Neural cell (in vitro differentiated cells): ENCODE results near the gene ERLIN1.

ENCODE experiments used
- EP300 ChIP-seq: fragments of 450-650 bp; conservative IDR thresholded peaks from 2 replicates; pipeline ENCODE4 v1.6.1; 2014; ENCODE audit warnings: antibody characterized with exemption, mild to moderate bottlenecking, moderate library complexity; ENCODE audit not compliant: poor library complexity, severe bottlenecking
- EZH2 ChIP-seq: fragments of 200-600, 300-800 bp; shearing (Covaris generic), sonication (generic); IDR thresholded peaks from 2 replicates; pipeline ENCODE4 v1.6.1; 2014; ENCODE audit warnings: antibody characterized with exemption, low read length, borderline replicate concordance, mild to moderate bottlenecking; ENCODE audit not compliant: insufficient read depth, poor library complexity, severe bottlenecking
- POLR2AphosphoS5 ChIP-seq: IDR thresholded peaks from 2 replicates; pipeline ENCODE4 v1.6.1; 2012
- TAF1 ChIP-seq: IDR thresholded peaks from 2 replicates; pipeline ENCODE4 v1.6.1; 2012; ENCODE audit warnings: low read depth
- TF ChIP-seq, protein P1 (sequence below): fragments of 450-650 bp; IDR thresholded peaks from 2 replicates; pipeline ENCODE4 v1.5.1; 2014; ENCODE audit warnings: antibody characterized with exemption, mild to moderate bottlenecking, moderate library complexity; ENCODE audit not compliant: poor library complexity, severe bottlenecking

DNA sequence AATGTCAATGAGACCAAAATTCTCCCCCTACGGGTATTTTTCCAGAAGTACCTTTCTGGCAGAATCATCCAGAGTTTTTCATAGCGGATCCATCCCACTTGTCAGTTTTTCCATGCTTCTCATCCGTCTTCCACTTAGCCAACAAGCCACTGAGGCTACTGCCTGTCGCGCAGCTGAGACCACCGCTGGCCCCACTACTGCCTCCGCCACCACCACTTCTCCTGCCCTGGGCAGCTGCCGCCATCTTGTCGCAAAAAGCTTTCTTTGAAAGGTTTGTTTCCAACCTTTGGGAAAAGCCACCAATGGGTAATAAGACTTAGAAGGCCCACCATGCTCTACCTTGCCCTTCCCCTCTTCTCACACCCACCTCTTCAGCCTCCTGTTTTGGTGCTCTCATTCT lies 42.1 kb downstream of the ERLIN1 start:
- TF ChIP-seq TAF1 (no peak), EP300 (no peak), POLR2AphosphoS5 (no peak), EZH2 (no peak)
- TF ChIP-seq, protein P1, sequence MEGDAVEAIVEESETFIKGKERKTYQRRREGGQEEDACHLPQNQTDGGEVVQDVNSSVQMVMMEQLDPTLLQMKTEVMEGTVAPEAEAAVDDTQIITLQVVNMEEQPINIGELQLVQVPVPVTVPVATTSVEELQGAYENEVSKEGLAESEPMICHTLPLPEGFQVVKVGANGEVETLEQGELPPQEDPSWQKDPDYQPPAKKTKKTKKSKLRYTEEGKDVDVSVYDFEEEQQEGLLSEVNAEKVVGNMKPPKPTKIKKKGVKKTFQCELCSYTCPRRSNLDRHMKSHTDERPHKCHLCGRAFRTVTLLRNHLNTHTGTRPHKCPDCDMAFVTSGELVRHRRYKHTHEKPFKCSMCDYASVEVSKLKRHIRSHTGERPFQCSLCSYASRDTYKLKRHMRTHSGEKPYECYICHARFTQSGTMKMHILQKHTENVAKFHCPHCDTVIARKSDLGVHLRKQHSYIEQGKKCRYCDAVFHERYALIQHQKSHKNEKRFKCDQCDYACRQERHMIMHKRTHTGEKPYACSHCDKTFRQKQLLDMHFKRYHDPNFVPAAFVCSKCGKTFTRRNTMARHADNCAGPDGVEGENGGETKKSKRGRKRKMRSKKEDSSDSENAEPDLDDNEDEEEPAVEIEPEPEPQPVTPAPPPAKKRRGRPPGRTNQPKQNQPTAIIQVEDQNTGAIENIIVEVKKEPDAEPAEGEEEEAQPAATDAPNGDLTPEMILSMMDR = no peak
